ENCODE measurements around the gene ETAA1.

ETAA1 gene

DNA sequence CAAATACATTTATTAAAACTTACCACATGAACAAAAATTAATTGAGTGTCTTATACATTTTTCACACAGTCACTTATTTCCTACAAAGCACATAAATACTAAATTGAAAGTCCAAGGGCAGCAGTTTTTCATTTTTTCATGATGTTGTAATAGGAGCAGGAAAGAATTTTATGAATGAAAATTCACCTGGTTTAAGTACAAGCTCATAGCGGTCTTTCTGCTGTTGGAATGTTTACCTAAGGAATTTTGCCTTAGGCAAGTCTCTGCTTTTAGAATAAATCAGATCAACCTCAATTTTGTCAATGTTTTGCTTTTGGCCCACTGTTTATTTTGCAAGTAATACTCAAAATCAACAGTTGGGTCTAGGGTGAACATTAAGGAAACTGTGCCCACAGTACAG, 40.0 kb downstream of the ETAA1 start:
- no peak for DNase-seq (ENCODE audit: low read depth, low spot score)
- H3K27me3 ChIP-seq (ENCODE audit: insufficient read depth, insufficient read length): no peaks in the 10 kb centered on the region
- no peaks in the 10 kb centered on the region for H3K4me1 ChIP-seq (ENCODE audit: insufficient read depth, insufficient read length)
- no peaks in the 10 kb centered on the region for H3K9me3 ChIP-seq (ENCODE audit: insufficient read depth, low read length)
- TF ChIP-seq SUZ12 (IDR thresholded peaks at IDR 0.05; ENCODE audit: extremely low read depth, insufficient read depth, insufficient read length): no peak
- TF ChIP-seq ZNF274 (IDR thresholded peaks at IDR 0.05; ENCODE audit: low read depth, low read length): no peak
- TF ChIP-seq YY1 (IDR thresholded peaks at IDR 0.05; ENCODE audit: insufficient read depth, insufficient read length): no peak
- no peak overlapping the region for H3K4me3 ChIP-seq (ENCODE audit: insufficient read length, low read depth)
- H3K9ac ChIP-seq (ENCODE audit: insufficient read length, low read depth): no peak overlapping the region
- no peaks in the 10 kb centered on the region for H3K36me3 ChIP-seq (ENCODE audit: insufficient read depth, insufficient read length, low read length)

DNA sequence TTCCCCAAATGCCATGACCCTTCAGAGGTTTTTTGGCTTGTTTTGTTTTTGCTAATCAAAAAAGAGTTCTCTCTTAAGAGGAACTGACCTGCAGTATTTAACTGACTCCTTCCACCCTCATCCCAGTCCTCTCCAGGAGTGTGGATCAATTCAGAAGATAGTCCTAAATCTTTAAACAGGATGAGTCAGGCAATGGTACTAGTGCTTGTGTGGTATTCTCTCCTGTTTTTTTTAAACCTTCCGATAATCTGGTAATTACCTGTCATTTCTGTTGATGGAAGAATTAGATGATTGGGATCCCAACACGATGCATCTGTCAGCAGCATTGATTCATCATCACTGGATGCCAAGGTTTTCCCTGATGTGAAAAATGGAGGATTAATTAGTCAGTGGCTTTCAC, 41.2 kb downstream of the ETAA1 start:
- no peak for DNase-seq (ENCODE audit: low read depth, low spot score)
- Histone ChIP-seq H3K4me1 (ENCODE audit: insufficient read depth, insufficient read length) (no peaks in the 10 kb centered on the region), H3K4me3 (ENCODE audit: insufficient read length, low read depth) (no peak overlapping the region), H3K27me3 (ENCODE audit: insufficient read depth, insufficient read length) (no peaks in the 10 kb centered on the region), H3K9ac (ENCODE audit: insufficient read length, low read depth) (no peak overlapping the region), H3K36me3 (ENCODE audit: insufficient read depth, insufficient read length, low read length) (no peaks in the 10 kb centered on the region), H3K9me3 (ENCODE audit: insufficient read depth, low read length) (no peaks in the 10 kb centered on the region)
- no peak for TF ChIP-seq SUZ12 (IDR thresholded peaks at IDR 0.05; ENCODE audit: extremely low read depth, insufficient read depth, insufficient read length)
- TF ChIP-seq ZNF274 (IDR thresholded peaks at IDR 0.05; ENCODE audit: low read depth, low read length): no peak
- TF ChIP-seq YY1 (IDR thresholded peaks at IDR 0.05; ENCODE audit: insufficient read depth, insufficient read length): no peak

DNA sequence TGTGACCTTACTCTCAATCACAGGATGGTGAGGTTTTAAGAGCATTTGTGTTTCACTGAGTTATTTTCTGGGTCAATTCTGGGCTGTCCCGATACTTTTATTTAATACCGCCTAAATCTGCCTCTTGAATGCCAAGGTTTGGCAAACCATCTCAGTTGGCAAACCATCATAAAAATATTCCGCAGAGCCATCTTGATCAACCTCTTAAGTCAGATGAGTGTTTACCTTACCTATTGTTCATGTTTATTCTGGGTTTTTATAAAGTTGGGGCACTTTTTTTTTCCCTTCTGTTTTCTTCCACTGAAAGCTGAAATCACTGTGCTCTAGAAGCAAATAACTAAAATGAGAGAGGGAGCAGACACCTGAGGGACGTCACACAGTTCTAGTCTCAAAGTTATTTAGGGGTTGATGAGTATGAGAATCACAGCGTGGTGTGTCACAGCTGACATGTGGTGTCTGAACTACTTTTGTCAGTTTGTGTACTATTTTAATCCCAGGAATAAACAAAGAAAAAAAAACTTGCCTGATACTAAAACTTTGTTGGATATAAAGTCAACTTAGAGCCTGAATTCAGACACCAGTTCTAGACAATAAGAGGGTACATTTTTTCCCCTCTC, 48.6 kb downstream of the ETAA1 start:
- H3K27me3 ChIP-seq (ENCODE audit: insufficient read depth, insufficient read length): no peaks in the 10 kb centered on the region
- TF ChIP-seq ZNF274 (IDR thresholded peaks at IDR 0.05; ENCODE audit: low read depth, low read length): no peak
- no peak for TF ChIP-seq YY1 (IDR thresholded peaks at IDR 0.05; ENCODE audit: insufficient read depth, insufficient read length)
- TF ChIP-seq SUZ12 (IDR thresholded peaks at IDR 0.05; ENCODE audit: extremely low read depth, insufficient read depth, insufficient read length): no peak
- no peaks in the 10 kb centered on the region for H3K9me3 ChIP-seq (ENCODE audit: insufficient read depth, low read length)
- H3K9ac ChIP-seq (ENCODE audit: insufficient read length, low read depth): no peak overlapping the region
- no peak for DNase-seq (ENCODE audit: low read depth, low spot score)
- H3K36me3 ChIP-seq (ENCODE audit: insufficient read depth, insufficient read length, low read length): no peaks in the 10 kb centered on the region
- H3K4me1 ChIP-seq (ENCODE audit: insufficient read depth, insufficient read length): no peaks in the 10 kb centered on the region
- H3K4me3 ChIP-seq (ENCODE audit: insufficient read length, low read depth): no peak overlapping the region

DNA sequence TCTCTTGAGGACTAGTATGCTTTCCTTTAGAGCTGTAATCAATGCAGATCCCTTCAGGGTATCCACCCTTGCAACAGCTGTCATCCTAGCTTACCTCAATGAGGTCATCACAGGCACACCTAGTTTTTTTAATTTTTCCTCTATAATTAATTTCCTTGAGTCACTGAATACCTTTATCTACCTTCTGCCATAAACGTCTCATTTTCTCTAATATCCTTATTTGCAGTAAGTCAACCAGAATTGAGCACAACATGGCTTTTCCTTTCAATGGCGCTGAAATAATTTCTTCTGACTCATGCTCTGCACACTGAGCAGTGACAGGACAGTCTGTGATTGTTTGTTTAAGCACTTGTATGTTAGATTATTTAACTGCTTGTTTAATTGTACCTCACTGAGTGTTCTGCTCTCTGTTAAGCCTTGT, 49.4 kb downstream of the ETAA1 start:
- Histone ChIP-seq H3K4me1 (ENCODE audit: insufficient read depth, insufficient read length) (no peaks in the 10 kb centered on the region), H3K27me3 (ENCODE audit: insufficient read depth, insufficient read length) (no peaks in the 10 kb centered on the region), H3K9me3 (ENCODE audit: insufficient read depth, low read length) (no peaks in the 10 kb centered on the region), H3K4me3 (ENCODE audit: insufficient read length, low read depth) (no peak overlapping the region), H3K36me3 (ENCODE audit: insufficient read depth, insufficient read length, low read length) (no peaks in the 10 kb centered on the region), H3K9ac (ENCODE audit: insufficient read length, low read depth) (no peak overlapping the region)
- TF ChIP-seq ZNF274 (IDR thresholded peaks at IDR 0.05; ENCODE audit: low read depth, low read length): no peak
- no peak for DNase-seq (ENCODE audit: low read depth, low spot score)

DNA sequence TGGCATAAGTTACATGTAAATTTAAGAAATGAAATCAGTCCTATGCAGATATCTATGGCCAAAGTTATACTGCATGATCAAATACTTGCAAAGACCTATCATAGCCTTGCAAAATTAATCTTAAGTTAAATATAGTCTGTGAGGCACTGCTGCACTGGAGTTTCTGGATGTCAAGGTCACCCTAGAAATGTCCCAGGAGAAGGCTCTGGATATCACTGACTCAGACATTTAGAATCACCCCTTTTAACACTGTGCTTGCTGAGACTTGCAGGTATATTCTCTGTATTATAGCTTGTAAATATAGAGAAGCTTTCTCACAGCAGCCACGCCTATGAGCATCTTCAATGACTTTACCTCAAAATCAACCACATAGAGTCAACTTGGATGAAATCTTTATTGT, 51.5 kb downstream of the ETAA1 start:
- Histone ChIP-seq H3K36me3 (ENCODE audit: insufficient read depth, insufficient read length, low read length) (no peaks in the 10 kb centered on the region), H3K9ac (ENCODE audit: insufficient read length, low read depth) (no peak overlapping the region), H3K9me3 (ENCODE audit: insufficient read depth, low read length) (no peaks in the 10 kb centered on the region), H3K4me3 (ENCODE audit: insufficient read length, low read depth) (no peak overlapping the region), H3K27me3 (ENCODE audit: insufficient read depth, insufficient read length) (no peaks in the 10 kb centered on the region), H3K4me1 (ENCODE audit: insufficient read depth, insufficient read length) (no peaks in the 10 kb centered on the region)
- TF ChIP-seq YY1 (IDR thresholded peaks at IDR 0.05; ENCODE audit: insufficient read depth, insufficient read length) (no peak), SUZ12 (IDR thresholded peaks at IDR 0.05; ENCODE audit: extremely low read depth, insufficient read depth, insufficient read length) (no peak), ZNF274 (IDR thresholded peaks at IDR 0.05; ENCODE audit: low read depth, low read length) (no peak)
- DNase-seq (ENCODE audit: low read depth, low spot score): no peak

DNA sequence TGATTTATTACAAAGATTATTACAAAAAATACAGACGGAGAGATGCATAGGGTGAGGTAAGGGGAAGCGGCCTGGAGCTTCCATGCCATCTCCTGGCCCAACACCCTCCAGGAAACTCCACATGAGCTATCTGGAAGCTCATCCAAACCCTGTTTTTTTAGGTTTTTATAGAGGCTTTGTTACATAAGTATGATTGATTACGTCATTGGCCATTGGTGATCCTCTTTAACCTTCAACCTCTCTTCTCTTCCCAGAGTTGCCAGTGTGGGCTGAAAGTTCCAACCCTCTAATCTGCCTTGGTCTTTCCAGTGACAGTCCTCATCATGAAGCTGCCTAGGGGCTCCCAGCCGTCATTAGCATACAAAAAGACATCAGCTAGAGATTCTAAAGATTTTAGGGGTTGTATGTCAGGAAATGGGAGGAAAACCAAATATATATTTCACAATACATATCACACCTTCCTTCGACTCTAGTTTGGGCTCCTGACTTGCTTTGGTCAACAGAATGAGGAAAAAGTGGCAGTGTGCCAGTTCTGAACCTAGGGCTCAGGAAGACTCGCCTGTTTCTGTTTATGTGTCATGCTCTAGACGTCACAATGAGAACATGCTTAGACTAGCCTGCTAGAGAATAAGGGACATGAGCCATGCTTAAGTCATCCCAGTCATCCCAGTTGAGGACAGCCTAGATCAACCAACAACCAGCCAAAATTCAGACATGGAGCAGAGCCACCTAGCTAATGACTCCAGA, 54.1 kb downstream of the ETAA1 start:
- H3K4me3 ChIP-seq (ENCODE audit: insufficient read length, low read depth): no peak overlapping the region
- TF ChIP-seq YY1 (IDR thresholded peaks at IDR 0.05; ENCODE audit: insufficient read depth, insufficient read length) (no peak), ZNF274 (IDR thresholded peaks at IDR 0.05; ENCODE audit: low read depth, low read length) (no peak), SUZ12 (IDR thresholded peaks at IDR 0.05; ENCODE audit: extremely low read depth, insufficient read depth, insufficient read length) (no peak)
- no peaks in the 10 kb centered on the region for H3K36me3 ChIP-seq (ENCODE audit: insufficient read depth, insufficient read length, low read length)
- no peaks in the 10 kb centered on the region for H3K9me3 ChIP-seq (ENCODE audit: insufficient read depth, low read length)
- no peaks in the 10 kb centered on the region for H3K27me3 ChIP-seq (ENCODE audit: insufficient read depth, insufficient read length)
- no peaks in the 10 kb centered on the region for H3K4me1 ChIP-seq (ENCODE audit: insufficient read depth, insufficient read length)
- no peak for DNase-seq (ENCODE audit: low read depth, low spot score)
- no peak overlapping the region for H3K9ac ChIP-seq (ENCODE audit: insufficient read length, low read depth)

DNA sequence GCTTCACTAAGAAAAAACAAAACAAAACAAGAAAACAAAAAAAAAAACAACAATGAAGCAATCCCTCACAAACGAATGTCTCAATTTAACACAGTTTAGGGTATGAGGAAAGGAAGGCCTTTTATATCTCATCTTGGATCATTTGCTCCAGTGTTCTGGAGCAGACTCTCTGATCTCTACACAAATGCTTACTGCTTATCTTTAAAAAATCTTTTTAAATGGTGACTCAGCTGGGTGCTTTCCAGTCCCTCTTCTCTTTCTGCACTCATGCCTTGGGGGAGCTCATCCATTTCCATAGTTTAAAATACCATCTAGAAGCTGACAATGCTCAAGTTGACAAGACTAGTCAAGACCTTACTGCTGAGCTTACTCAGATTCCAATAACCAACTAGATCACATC, 56.2 kb downstream of the ETAA1 start:
- DNase-seq (ENCODE audit: low read depth, low spot score): no peak
- H3K4me3 ChIP-seq (ENCODE audit: insufficient read length, low read depth): no peak overlapping the region
- no peaks in the 10 kb centered on the region for H3K9me3 ChIP-seq (ENCODE audit: insufficient read depth, low read length)
- no peaks in the 10 kb centered on the region for H3K27me3 ChIP-seq (ENCODE audit: insufficient read depth, insufficient read length)
- no peaks in the 10 kb centered on the region for H3K36me3 ChIP-seq (ENCODE audit: insufficient read depth, insufficient read length, low read length)
- TF ChIP-seq ZNF274 (IDR thresholded peaks at IDR 0.05; ENCODE audit: low read depth, low read length) (no peak), SUZ12 (IDR thresholded peaks at IDR 0.05; ENCODE audit: extremely low read depth, insufficient read depth, insufficient read length) (no peak), YY1 (IDR thresholded peaks at IDR 0.05; ENCODE audit: insufficient read depth, insufficient read length) (no peak)
- no peaks in the 10 kb centered on the region for H3K4me1 ChIP-seq (ENCODE audit: insufficient read depth, insufficient read length)
- H3K9ac ChIP-seq (ENCODE audit: insufficient read length, low read depth): no peak overlapping the region

Measured in NT2/D1 (cell line).